GM19351 (cell line): Measurements from ENCODE around the gene VAMP8.
"Not testable (repeated sequence)": the region's sequence is repeated elsewhere in the genome, so short reads cannot be mapped to it uniquely, and the experiment has no call there.

Experiments
- ATAC-seq: cut with Tn5 transposase; IDR thresholded peaks from one replicate; pipeline ENCODE4 v1.9.1; 2021; ENCODE audit warnings: mild to moderate bottlenecking, moderate library complexity; ENCODE audit not compliant: unreplicated experiment

Gene VAMP8

DNA sequence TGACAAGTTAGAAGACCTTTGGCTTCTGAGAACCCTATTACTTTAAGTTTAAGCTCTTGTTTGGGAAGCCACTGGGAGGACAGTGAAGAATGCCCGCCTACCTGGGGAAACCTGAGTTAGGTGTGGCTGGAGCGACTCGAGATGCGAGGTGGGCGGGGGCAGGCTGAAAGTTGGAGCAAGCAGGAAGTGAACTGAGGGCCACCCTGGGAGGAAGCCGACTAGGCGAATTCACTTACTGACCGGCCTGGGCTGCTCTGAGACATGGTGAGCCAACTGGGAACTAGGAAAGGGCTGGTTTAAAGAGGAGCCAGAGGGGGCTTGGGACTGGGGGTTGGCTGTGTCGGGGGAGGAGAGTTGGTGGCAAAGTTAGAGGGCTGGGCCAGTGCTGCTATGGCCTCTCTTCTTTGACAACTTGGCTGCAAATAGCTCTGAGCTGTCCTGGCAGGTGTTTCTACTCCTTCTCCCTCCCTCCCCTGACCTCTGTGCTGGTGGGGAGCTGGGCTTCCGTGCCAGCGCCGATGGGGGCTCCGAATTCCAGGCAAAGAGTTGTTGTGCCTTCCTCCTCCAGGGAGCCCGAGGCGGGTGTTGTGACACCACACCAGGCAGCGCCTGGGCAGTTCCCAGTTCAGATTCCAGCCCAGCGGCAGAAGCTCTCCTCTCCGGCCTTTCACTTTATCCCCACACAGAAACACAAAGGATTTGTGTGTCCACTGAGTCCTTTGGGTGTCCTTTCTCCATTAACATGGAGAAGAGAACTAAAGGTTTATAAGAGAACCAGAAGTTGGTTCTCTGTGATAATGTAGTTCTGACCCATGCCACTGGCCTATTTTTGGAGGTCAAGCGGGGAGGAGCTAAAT lies at the start of gene VAMP8:
Gene VAMP8, plus strand, starts transcription at position 201 of the 857 bp plus-strand sequence. Its CDS starts 61 bp downstream, at position 262.
- peak; percentile 74 for ATAC-seq

DNA sequence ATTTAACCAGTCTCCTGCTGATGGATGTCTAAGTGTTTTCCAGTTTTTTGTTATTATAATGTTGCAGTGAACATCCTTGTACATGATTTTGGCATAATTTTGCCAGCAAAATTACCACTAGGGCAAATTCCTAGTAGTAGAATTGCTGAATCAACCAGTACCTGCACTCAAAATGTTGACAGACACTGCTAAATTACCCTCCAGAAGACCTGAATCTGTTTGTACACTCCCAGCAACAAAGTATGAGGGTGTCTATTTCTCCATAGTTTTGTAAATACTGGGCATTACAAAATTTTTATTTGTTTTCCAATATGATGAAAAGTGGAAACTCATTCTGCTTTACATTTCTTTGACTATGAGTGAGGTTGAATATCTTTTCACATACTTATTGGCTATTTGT lies 49.6 kb upstream of the VAMP8 start:
- ATAC-seq: no peak

GRCh38 chr2:85528355-85528754 lies 49.0 kb upstream of the VAMP8 start:
- no peak for ATAC-seq

DNA sequence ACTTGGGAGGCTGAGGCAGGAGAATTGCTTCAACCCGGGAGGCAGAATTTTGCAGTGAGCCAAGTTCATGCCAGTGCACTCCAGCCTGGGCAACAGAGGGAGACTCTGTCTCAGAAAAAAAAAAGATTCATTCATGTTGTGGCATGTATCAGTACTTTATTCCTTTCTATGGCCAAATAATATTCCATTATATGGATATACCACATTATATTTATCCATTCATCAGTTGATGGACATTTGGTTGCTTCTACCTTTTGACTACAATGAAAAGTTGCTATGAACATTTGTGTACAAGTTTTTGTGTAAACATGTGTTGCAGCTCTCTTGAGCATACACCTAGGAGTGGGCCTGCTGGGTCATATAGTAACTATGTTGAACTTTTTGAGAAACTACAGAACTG lies 47.6 kb upstream of the VAMP8 start:
- no peak for ATAC-seq

GRCh38 chr2:85531589-85531988 lies 45.8 kb upstream of the VAMP8 start:
- ATAC-seq: no peak

GRCh38 chr2:85534099-85534498 lies 43.3 kb upstream of the VAMP8 start:
- no peak for ATAC-seq

DNA sequence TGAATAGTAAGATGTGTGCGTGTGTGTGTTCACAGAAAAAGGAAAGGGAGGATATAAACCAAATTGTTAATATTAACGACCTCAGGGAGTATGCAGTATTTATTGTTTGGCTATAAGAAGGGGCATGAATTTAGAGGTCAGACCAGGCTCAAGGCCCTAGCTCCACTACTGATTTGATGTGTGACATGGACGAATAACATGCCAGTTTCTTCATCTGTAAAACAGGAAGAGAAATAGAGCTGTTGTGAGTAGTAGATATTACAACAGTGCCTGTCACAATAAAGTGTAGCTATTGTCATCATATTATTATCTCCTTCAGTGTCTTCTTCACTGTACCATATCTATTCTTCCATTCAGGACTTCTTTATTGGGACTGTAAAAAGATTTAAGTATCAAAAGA lies 42.5 kb upstream of the VAMP8 start:
- no peak for ATAC-seq

DNA sequence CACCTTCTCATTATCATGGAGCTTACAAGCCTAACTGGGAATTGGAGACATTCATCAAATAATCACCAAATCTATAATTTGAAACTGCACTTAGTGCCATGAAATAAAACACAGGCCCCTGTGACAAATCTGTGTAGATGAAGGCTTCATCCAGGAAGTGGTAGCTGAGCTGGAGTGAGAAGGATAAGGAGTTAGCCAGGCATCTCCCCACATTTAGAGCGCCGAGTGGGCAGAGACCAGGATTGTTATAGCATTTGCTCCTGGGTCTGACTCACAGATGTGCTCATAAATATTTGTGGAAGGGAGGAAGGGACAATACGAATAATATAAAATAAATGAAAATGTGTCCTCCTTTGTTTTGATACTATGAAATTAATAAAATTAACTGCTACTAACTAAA lies 40.9 kb upstream of the VAMP8 start:
- no peak for ATAC-seq

GRCh38 chr2:85537600-85538506 lies 39.5 kb upstream of the VAMP8 start:
- no peak for ATAC-seq

DNA sequence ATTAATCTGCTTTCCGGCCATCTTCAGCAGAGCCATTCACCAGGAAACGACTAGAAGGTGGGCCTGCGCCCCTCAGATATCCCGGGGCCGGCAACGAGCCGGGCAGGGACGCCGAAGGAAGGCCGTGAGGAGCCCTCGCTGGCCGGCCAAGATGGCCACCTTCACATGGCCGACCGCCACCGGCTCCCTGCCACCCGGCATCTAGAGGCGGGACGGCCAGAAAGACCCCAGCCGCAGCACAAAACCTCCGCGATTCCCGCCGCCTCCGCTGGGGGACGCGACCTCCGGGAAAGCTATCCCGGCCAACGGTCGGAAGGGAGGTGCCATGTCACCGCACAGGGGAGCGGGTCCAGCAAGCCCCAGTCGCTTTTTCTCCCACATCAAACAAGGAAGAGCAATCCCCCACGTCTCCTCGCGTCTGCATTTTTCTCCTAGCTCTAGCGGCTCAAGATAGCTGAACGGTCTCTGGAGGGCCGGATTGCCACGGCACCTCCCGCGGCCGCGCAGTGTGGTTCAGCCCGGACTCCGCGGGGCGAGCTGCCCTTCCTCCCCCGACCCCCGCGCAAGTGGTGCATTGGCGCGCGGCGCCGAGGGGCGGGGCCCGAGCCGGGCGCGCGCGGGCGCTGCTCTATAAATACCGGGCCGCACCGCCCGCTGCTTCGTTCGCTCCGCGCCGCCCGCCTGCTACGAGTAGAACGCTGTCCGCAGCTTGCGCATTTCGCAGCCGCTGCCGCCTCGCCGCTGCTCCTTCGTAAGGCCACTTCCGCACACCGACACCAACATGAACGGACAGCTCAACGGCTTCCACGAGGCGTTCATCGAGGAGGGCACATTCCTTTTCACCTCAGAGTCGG lies 38.7 kb upstream of the VAMP8 start, which contains the start of gene MAT2A:
Gene MAT2A, plus strand, starts transcription at position 662 of the 854 bp plus-strand sequence. Its CDS starts 120 bp downstream, at position 782.
- peak; percentile 71 for ATAC-seq

GRCh38 chr2:85539361-85540132 lies 37.8 kb upstream of the VAMP8 start:
- ATAC-seq: peak; percentile 22

GRCh38 chr2:85540133-85540648 lies 37.2 kb upstream of the VAMP8 start:
- no peak for ATAC-seq

- ATAC-seq: no peak
Measured at GRCh38 chr2:85541262-85541661, 36.1 kb upstream of the VAMP8 start.

GRCh38 chr2:85541753-85542457 lies 35.5 kb upstream of the VAMP8 start:
- no peak for ATAC-seq

GRCh38 chr2:85542777-85543176 lies 34.6 kb upstream of the VAMP8 start:
- ATAC-seq: no peak

DNA sequence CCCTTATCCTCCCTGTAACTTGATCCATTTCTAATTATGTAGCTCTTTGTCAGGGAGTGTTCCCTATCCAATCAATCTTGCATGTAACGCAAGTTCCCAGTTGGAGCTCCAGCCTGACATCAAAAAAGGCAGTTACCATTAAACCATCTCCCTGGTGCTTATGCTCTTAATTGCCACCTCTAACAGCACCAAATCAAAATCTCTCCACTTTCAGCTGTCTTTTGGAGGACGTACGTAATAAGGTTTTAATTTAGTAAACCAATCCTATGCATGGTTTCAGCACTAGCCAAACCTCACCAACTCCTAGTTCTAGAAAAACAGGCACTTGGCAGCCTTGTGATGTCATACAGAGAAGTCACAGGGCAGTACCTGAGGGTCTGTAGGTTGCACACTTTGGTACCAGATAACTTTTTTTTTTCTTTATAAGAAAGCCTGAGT lies 33.1 kb upstream of the VAMP8 start:
- not testable (repeated sequence) for ATAC-seq

DNA sequence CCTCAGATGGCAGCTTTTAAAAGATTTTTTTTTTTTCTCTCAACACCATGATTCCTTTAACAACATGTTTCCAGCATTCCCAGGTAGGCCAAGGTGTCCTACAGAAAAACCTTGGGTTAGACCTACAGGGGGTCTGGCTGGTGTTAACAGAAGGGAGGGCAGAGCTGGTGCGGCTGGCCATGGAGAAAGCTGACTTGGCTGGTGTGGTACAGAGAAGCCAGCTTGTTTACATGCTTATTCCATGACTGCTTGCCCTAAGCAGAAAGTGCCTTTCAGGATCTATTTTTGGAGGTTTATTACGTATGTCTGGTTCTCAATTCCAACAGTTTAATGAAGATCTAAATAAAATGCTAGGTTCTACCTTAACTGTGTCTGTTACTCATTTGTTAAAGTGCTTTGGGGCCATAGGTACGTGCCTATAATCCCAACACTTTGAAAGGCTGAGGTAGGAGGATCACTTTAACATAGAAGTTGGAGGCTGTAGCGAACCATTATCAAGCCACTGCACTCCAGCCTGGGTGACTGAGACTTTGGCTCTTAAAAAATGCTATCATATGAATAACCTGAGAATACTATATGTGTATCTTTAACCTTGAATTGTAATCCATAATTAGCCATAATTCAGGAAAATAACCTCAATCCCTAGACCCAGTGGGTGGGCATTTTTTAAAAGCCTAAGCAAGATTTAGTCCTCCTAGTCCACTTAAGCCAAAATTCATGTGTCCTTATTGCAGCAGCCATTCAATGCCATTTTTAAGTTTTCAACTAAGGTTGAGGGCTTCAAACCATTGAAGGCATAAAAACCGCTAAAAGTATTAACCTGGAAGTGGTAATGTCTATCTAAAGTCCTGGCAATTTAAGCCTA lies 32.2 kb upstream of the VAMP8 start:
- not testable (repeated sequence) for ATAC-seq

- ATAC-seq: no peak
Measured at GRCh38 chr2:85545780-85546240, 31.6 kb upstream of the VAMP8 start.
